ENCODE results near the gene GDPD3.

Gene GDPD3, protein sequence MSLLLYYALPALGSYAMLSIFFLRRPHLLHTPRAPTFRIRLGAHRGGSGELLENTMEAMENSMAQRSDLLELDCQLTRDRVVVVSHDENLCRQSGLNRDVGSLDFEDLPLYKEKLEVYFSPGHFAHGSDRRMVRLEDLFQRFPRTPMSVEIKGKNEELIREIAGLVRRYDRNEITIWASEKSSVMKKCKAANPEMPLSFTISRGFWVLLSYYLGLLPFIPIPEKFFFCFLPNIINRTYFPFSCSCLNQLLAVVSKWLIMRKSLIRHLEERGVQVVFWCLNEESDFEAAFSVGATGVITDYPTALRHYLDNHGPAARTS

DNA sequence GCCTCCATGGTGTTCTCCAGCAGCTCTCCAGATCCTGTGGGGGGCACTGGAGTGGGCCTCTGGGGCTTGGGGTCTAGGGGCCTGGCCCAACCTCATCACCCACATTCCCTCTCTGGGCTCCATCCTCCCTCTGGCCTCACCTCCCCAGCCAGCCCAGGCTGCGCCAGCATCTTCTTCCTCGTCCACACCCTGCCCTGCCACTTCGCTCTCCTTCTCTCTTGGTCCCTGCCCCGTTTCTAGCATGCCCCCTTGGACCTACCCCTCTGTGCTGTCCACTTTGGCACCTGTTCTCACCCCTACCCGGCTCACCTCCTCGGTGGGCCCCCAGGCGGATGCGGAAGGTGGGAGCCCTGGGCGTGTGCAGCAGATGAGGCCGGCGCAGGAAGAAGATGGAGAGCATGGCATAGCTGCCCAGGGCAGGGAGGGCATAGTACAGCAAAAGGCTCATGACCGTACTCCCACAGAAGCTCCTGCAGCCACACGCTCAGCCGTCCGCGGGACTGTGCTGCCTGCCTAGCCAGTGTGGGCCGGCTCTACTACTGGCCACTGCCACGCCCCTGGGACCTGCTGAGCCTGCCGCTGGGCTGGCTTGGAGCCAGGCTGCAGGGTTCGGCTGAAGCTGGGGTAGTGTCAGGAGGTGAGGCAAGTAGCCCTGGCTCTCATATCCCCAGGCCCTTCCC lies at the start of gene GDPD3:
Gene GDPD3 (minus strand): TSS at position 507 of the 680 bp plus-strand sequence. CDS start 59 bp downstream, at position 448.
- no peak for DNase-seq

GRCh38 chr16:30157214-30157613 lies 43.9 kb upstream of the GDPD3 start:
- no peak for DNase-seq

- no peak for DNase-seq
Observed at GRCh38 chr16:30155188-30155587, 41.9 kb upstream of the GDPD3 start.

- DNase-seq: no peak
Observed at GRCh38 chr16:30152517-30152916, 39.2 kb upstream of the GDPD3 start.

DNA sequence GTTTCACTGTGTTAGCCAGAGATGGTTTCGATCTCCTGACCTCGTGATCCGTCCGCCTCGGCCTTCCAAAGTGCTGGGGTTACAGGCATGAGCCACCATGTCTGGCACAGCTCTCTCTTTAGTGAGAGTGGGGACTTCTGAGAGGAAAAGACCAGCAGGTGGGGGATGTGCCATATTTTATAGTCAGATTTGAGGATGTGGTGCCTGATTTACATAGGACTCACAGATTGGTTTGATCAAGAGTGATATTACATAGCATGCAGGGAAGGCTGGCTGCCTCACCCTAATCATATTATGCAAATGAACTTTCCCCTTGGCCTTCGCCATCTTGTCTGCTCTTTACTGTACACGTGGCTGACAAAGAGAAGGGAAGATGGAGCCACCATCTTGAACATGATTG lies 37.8 kb upstream of the GDPD3 start:
- DNase-seq: no peak

DNA sequence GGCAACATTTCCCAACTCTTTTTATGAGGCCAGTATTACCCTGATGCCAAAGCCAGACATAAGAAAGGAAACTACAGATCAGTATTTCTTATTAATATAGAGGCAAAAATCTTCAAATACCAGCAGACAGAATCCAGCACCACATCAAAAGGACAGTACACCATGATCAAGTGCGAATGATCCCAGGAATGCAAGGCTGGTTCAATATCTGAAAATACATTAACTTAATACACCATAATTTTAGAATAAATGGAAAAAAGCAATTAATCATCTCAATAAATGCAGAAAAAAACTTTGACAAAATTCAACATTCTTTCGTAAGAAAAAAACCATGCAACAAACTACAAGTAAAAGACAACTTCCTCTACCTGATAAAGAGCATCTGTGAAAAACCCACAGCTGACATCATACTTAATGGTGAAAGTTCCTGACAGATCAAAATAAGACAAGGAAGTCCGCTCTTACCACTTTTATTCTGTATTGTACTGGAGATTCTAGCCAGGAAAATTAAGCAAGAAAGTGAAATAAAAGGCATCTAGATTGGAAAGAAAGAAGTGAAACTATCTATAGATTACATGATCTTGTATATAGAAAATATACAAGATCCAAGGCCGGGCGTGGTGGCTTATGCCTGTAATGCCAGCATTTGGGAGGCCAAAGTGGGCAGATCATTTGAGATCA lies 36.1 kb upstream of the GDPD3 start:
- DNase-seq: no peak

- no peak for DNase-seq
Observed at GRCh38 chr16:30147843-30148510, 34.6 kb upstream of the GDPD3 start.

GRCh38 chr16:30145657-30146056 lies 32.3 kb upstream of the GDPD3 start:
- DNase-seq: no peak

DNA sequence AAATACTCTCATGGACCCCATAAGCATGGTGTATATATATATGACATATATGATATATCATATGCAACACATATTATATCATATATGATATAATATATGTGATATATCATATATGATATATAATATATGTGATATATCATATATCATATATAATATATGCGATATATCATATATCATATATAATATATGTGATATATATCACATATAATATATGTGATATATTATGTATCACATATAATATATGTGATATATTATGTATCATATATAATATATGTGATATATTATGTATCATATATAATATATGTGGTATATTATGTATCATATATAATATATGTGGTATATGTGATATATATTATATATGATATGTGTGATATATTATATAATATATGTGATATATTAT lies 31.6 kb upstream of the GDPD3 start:
- DNase-seq: no peak

DNA sequence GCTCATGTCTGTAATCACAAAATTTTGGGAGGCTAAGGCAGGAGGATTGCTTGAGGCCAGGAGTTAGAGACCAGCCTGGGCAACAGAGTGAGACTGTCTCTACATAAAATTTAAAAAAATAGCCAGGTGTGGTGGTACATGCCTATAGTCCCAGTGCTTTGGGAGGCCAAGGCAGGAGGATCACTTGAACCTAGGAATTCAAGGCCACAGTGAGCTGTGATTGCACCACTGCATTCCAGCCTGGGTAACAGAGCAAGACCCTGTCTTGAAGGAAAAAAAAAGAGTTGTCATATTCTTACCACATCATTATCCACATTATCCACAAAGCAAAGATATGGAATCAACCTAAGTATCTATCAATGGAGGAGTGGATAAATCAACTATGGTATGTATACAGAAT lies 30.7 kb upstream of the GDPD3 start:
- no peak for DNase-seq

- no peak for DNase-seq
Observed at GRCh38 chr16:30143347-30143702, 30.0 kb upstream of the GDPD3 start.

DNA sequence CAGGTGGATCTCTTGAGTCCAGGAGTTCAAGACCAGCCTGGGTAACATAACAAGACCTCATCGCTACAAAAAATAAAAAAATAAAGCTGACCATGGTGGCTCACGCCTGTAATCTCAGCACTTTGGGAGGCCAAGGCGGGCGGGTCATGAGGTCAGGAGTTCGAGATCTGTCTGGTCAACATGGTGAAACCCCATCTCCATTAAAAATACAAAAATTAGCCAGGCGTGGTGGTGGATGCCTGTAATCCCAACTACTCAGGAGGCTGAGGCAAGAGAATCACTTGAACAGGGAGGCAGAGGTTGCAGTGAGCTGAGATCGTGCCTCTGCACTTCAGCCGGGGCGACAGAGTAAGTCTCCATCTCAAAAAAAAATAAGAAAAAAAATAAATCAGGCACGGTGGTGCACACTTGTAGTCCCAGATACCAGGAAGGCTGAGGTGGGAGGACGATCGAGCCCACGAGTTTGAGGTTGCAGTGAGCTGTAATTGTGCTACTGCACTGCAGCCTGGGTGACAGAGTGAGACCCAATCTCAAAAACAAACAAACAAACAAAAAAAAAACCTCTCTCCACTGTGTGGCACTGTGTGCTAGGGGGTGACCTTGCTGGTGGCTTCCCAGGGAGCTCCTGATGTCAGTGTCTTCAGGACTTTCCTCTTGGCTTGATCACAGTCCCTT lies 29.5 kb upstream of the GDPD3 start:
- DNase-seq: no peak

- no peak for DNase-seq
Observed at GRCh38 chr16:30141750-30142149, 28.4 kb upstream of the GDPD3 start.

DNA sequence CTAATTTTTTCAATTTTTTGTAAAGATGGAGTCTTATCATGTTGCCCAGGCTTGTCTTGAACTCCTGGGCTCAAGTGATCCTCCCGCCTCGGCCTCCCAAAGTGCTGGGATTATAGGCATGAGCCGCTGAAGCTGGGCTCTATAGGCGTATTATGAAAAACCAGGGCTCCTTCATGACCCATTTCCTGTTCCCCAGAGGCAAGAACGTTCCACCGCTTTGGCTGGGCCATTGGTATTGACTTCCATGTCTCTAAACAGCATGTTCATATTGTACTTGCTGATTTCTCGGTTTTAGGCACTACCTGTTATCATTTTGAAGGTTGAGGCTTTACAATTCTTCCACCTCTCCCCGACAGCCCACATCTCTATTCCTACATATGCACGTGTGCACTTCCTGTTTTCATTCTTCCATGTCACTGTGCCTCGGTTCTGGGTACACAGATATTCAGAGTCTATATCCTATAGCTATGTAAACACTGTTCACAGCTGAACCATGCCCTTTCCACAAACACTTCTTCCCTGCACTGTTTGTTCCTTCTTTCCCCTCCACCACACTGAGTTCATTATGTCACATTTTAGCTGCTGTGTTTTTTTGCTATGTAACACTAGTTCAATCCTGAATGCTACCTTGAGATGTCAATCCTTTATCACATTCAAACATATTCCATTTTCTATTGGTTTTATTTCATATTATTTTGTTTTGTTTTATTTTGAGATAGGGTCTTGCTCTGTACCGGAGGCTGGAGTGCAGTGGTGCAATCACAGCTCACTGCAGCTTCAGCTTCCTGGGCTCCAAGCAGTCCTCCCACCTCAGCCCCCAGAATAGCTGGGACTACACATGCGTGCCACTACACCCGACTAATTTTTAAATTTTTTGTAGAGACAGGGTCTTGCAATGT lies 26.5 kb upstream of the GDPD3 start:
- no peak for DNase-seq

DNA sequence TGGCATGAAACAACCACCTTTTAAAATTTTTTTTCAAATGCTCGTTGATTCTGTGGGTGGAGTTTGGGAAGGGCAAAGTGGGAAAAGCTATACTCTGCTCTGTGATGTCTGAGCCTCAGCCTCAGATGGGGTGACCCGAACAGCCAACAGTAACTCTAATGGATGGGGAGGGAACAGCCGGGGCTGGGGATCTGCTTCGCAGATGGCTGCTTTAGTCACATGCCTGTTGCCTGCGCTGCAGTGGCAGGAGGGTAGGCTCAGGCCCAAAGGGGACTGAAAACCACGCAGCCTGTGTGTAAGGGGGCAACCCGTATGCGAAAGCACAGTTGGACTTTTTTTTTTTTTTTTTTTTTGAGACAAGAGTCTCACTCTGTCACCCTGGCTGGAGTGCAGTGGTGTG lies 24.6 kb upstream of the GDPD3 start:
- DNase-seq: peak in 3 of 56 donors; percentile 6 to 15 (median 13)

DNA sequence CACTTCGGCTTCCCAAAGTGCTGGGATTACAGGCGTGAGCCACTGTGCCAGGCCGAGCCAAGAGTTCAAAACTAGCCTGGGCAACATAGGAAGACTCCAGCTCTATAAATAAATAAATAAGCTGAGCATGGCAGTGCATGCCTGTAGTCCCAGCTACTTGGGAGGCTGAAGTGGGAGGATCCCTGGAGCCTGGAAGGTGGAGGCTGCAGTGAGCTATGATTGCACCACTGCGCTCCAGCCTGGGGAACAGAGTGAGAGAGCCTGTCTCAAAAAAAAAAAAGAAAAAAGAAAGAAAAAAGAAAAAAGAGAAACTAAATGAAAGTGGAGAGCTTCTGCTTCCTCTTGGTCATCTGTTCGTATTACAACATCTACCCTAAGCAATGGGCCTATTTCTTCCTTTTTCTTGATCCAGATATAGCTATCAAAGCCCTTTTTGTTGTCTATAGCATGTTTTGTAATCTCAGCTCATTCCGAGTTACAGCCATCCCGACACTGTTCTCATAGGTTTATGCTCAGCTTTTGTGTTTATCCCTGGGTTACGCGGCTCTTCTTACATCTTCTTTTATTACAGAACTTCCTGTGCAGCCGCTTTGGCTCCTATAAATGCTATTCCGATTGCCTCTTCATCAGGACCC lies 23.8 kb upstream of the GDPD3 start:
- DNase-seq: no peak

- DNase-seq: no peak
Observed at GRCh38 chr16:30132591-30132990, 19.3 kb upstream of the GDPD3 start.

DNA sequence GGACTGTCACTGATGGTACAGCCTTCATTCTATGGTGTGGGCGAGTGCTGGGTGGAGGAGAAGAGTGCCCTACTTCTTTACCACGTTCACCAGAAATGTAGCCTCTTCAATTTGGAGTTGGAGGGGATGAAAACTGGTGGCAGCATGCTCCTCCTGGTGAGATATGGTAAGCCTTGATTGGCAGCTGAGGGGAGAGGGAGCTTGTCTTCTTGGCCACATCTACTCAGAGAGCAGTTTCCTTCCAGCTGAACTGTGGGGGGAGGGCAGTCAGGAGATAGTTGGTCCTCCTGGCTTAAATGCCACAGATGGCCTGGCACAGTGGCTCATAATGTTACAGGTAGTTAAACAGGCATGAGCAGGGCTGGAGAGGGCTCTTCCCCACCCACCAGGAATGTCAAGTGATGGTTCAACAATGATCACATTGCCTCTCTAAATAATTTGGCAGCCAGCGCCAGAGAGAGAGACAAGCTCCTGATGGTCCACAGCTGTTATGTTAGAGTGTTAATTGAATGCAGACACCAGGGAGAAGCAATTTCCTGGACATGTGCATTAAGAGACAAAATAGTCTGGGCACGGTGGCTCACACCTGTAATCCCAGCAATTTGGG lies 18.6 kb upstream of the GDPD3 start:
- no peak for DNase-seq

DNA sequence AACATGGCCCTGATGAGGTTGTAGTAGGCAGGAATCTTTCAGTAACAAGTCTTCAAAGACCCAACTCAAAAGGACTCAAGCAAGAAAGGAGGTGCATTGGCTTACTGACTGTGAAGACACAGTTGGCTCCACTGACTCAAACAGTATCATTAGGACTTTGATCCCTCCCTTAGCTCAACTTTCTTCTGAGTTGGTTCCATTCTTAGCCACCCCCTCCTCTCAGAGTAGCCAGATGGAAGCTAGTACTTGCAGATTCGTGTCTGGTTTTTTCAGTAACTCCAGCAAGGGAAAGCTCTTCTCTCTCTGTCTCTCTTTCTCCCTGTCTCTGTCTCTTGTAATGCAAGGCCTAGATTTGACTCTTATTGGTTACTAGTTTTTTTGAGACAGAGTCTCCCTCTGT lies 14.7 kb upstream of the GDPD3 start:
- no peak for DNase-seq

Measured in nucleus accumbens (tissue), 56 donors.